H1 (cell line): ENCODE data around the gene MCC. TPM values are rescaled to one million over a fixed set of nuclear protein-coding genes. Genes with fewer than 3 reads are reported as not detected.

Source experiments
- CTCF ChIA-PET: fragments of 300-600 bp; sonication (Branson Sonifier 250); formaldehyde crosslinking; loops from one replicate; lab custom pipeline; 2021; ENCODE audit not compliant: partially characterized antibody; lab: Charles Lee
- POLR2A ChIA-PET: fragments of 300-600 bp; sonication (Branson Sonifier 250); formaldehyde crosslinking; loops from one replicate; lab custom pipeline; 2021; ENCODE audit warnings: inconsistent platforms; ENCODE audit not compliant: partially characterized antibody; lab: Charles Lee
- DNase-seq, 2 experiments: peaks; one replicate each; pipeline versions ENCODE4 v3.0.0 to v3.0.0-alpha.2; 2010 to 2022; ENCODE audit warnings: low spot score in 2 of 2, low read depth in 1 of 2, mixed read lengths in 1 of 2
- FAIRE-seq: peaks from 2 replicates; lab custom pipeline; 2011; peaks lifted over from hg19 to GRCh38; lab: Jason Lieb, UNC
- H2AFZ ChIP-seq: 2 replicates; pipeline ENCODE4 v1.8.1; 2012; ENCODE audit warnings: low read length, inconsistent platforms
- H2AK5ac ChIP-seq: 2 replicates; pipeline ENCODE4 v1.6.1; 2013; ENCODE audit warnings: low read depth, low read length
- H2BK120ac ChIP-seq: replicated peaks from 2 replicates; pipeline ENCODE3; 2013; ENCODE audit warnings: low read depth, low read length, inconsistent platforms
- H2BK12ac ChIP-seq: 2 replicates; pipeline ENCODE4 v1.6.1; 2013; ENCODE audit warnings: low read depth, low read length
- H2BK15ac ChIP-seq: 2 replicates; pipeline ENCODE4 v1.6.1; 2013; ENCODE audit warnings: low read length
- H2BK20ac ChIP-seq: 2 replicates; pipeline ENCODE4 v1.6.1; 2013; ENCODE audit warnings: low read length
- H2BK5ac ChIP-seq: 2 replicates; pipeline ENCODE4 v1.6.1; 2013; ENCODE audit warnings: low read depth, low read length
- H3K14ac ChIP-seq: 2 replicates; pipeline ENCODE4 v1.6.1; 2013; ENCODE audit warnings: inconsistent platforms; ENCODE audit not compliant: insufficient read length
- H3K18ac ChIP-seq: 2 replicates; pipeline ENCODE4 v1.6.1; 2013; ENCODE audit warnings: low read length; ENCODE audit errors: extremely low read depth
- H3K23ac ChIP-seq: 2 replicates; pipeline ENCODE4 v1.6.1; 2013; ENCODE audit warnings: inconsistent platforms; ENCODE audit not compliant: insufficient read length
- H3K23me2 ChIP-seq: 2 replicates; pipeline ENCODE4 v1.6.1; 2013; ENCODE audit warnings: low read depth, low read length
- H3K27ac ChIP-seq: 2 replicates; pipeline ENCODE4 v1.6.1; 2011; ENCODE audit warnings: low read depth, low read length, inconsistent platforms
- H3K27me3 ChIP-seq, 4 experiments: replicated peaks in 1 of 4; 1 replicate in 1 of 4; 2 replicates in 3 of 4; pipeline versions ENCODE4 v1.6.1 to v1.8.1; 2011 to 2013; ENCODE audit warnings: low read length in 3 of 4, mild to moderate bottlenecking in 3 of 4, inconsistent platforms in 2 of 4, mixed read lengths in 2 of 4, moderate library complexity in 1 of 4; ENCODE audit not compliant: control insufficient read depth in 3 of 4, insufficient read depth in 3 of 4; ENCODE audit errors: extremely low read depth in 1 of 4
- H3K36me3 ChIP-seq, 4 experiments: 2 replicates each; pipeline versions ENCODE4 v1.6.1 to v1.8.1; 2011 to 2013; ENCODE audit warnings: mild to moderate bottlenecking in 4 of 4, low read length in 3 of 4, moderate library complexity in 2 of 4, control low read depth in 1 of 4, inconsistent platforms in 1 of 4; ENCODE audit not compliant: insufficient read depth in 4 of 4, control insufficient read depth in 2 of 4
- H3K4ac ChIP-seq: replicated peaks from 2 replicates; pipeline ENCODE3; 2013; ENCODE audit warnings: low read length, low read depth, mixed read lengths, inconsistent platforms; ENCODE audit not compliant: insufficient read length
- H3K4me1 ChIP-seq, 4 experiments: replicated peaks in 1 of 4; 1 replicate in 1 of 4; 2 replicates in 3 of 4; pipeline versions ENCODE4 v1.6.1 to v1.8.1; 2011 to 2013; ENCODE audit warnings: low read length in 3 of 4, inconsistent platforms in 2 of 4, mixed read lengths in 1 of 4; ENCODE audit not compliant: insufficient read depth in 4 of 4, control insufficient read depth in 3 of 4
- H3K4me2 ChIP-seq, 2 experiments: 2 replicates each; pipeline versions ENCODE4 v1.6.1 to v1.8.1; 2011 to 2013; ENCODE audit warnings: low read depth in 2 of 2, low read length in 2 of 2, control low read depth in 1 of 2, inconsistent platforms in 1 of 2, mild to moderate bottlenecking in 1 of 2; ENCODE audit not compliant: insufficient read depth in 1 of 2
- H3K4me3 ChIP-seq, 4 experiments: fragments of 200-600, 300-600 bp in 1 of 4; sonication (generic), shearing (Covaris generic), sonication (Bioruptor Twin) in 1 of 4; 2 replicates each; pipeline versions ENCODE4 v1.5.1 to v1.8.1; 2011 to 2016; ENCODE audit warnings: low read length in 4 of 4, low read depth in 3 of 4, control low read depth in 2 of 4, inconsistent platforms in 2 of 4, mild to moderate bottlenecking in 2 of 4, mixed read lengths in 1 of 4, moderate library complexity in 1 of 4; ENCODE audit not compliant: insufficient read depth in 2 of 4; ENCODE audit errors: extremely low read depth in 1 of 4
- H3K56ac ChIP-seq: replicated peaks from 2 replicates; pipeline ENCODE3; 2013; ENCODE audit warnings: low read depth, mild to moderate bottlenecking, mixed read lengths, low read length, inconsistent platforms; ENCODE audit not compliant: insufficient read length
- H3K79me1 ChIP-seq: 2 replicates; pipeline ENCODE4 v1.6.1; 2013; ENCODE audit warnings: low read depth, low read length, control low read depth
- H3K79me2 ChIP-seq, 2 experiments: 2 replicates each; pipeline versions ENCODE4 v1.6.1 to v1.8.1; 2012 to 2013; ENCODE audit warnings: low read length in 2 of 2, mild to moderate bottlenecking in 2 of 2, inconsistent platforms in 1 of 2; ENCODE audit not compliant: insufficient read depth in 2 of 2, control insufficient read depth in 1 of 2
- H3K9ac ChIP-seq, 4 experiments: replicated peaks in 1 of 4; 1 replicate in 1 of 4; 2 replicates in 3 of 4; pipeline versions ENCODE4 v1.6.1 to v1.8.1; 2011 to 2013; ENCODE audit warnings: low read depth in 3 of 4, low read length in 3 of 4, control low read depth in 2 of 4, mild to moderate bottlenecking in 2 of 4, moderate library complexity in 2 of 4, inconsistent platforms in 1 of 4; ENCODE audit errors: extremely low read depth in 1 of 4
- H3K9me3 ChIP-seq, 2 experiments: 2 replicates each; pipeline versions ENCODE4 v1.6.1 to v1.8.1; 2012 to 2013; ENCODE audit warnings: mild to moderate bottlenecking in 2 of 2, moderate library complexity in 2 of 2, control low read depth in 1 of 2, inconsistent platforms in 1 of 2, low read depth in 1 of 2, low read length in 1 of 2, mixed read lengths in 1 of 2; ENCODE audit not compliant: insufficient read depth in 2 of 2
- H4K20me1 ChIP-seq, 2 experiments: replicated peaks in 1 of 2; 2 replicates each; pipeline versions ENCODE3 to v1.8.1; 2011 to 2013; ENCODE audit warnings: inconsistent platforms in 2 of 2, low read length in 2 of 2, mild to moderate bottlenecking in 1 of 2; ENCODE audit not compliant: insufficient read depth in 2 of 2, control insufficient read depth in 1 of 2
- H4K5ac ChIP-seq: 2 replicates; pipeline ENCODE4 v1.6.1; 2013; ENCODE audit warnings: low read length, low read depth, mixed read lengths, inconsistent platforms; ENCODE audit not compliant: insufficient read length
- H4K8ac ChIP-seq: 2 replicates; pipeline ENCODE4 v1.8.0; 2013; ENCODE audit warnings: mild to moderate bottlenecking, moderate library complexity, low read length, inconsistent platforms; ENCODE audit not compliant: insufficient read depth; ENCODE audit errors: extremely low read depth
- H4K91ac ChIP-seq: replicated peaks from 2 replicates; pipeline ENCODE3; 2013; ENCODE audit warnings: low read length, mixed read lengths, inconsistent platforms; ENCODE audit not compliant: insufficient read length
- BRCA1 ChIP-seq: IDR thresholded peaks from 2 replicates; pipeline ENCODE4 v1.6.1; 2012; ENCODE audit warnings: low read depth, low read length, improper control_type of control experiment
- POU5F1 ChIP-seq: IDR thresholded peaks from 2 replicates; pipeline ENCODE4 v1.6.1; 2011; ENCODE audit warnings: low read depth, mild to moderate bottlenecking, low read length, moderate library complexity
- SIRT6 ChIP-seq: IDR thresholded peaks from one replicate; pipeline ENCODE4 v1.7.1; 2012; ENCODE audit warnings: low read length, inconsistent platforms
- TEAD4 ChIP-seq: IDR thresholded peaks from 2 replicates; pipeline ENCODE4 v1.6.1; 2012; ENCODE audit warnings: low read depth, low read length, inconsistent platforms, mixed read lengths
- WGBS, 2 experiments: shearing (Covaris generic) in 1 of 2; methylation state at CpG; one replicate each; pipeline versions ENCODE4 v1.1.6 to v1.1.7; 2013 to 2015; ENCODE audit warnings: low lambda C conversion rate in 2 of 2, mixed read lengths in 2 of 2, inconsistent platforms in 1 of 2, low coverage in 1 of 2, missing lambda C conversion rate in 1 of 2; ENCODE audit not compliant: insufficient replicate concordance in 2 of 2, insufficient coverage in 1 of 2, insufficient read length in 1 of 2; ENCODE audit errors: extremely low coverage in 1 of 2, missing lambda C conversion rate in 1 of 2; 5-methylcytosine and 5-hydroxymethylcytosine counted together
- polyA plus RNA-seq, 7 experiments: library from polyadenylated mRNA; depleted of rRNA in 3 of 7; stranded (reverse) in 5 of 7; unstranded in 2 of 7; fragments of >200 nt in 5 of 7; fragments of 200-250 nt in 2 of 7; gene quantifications; 1 replicate in 5 of 7; 2 replicates in 1 of 7; 4 replicates in 1 of 7; pipeline versions ENCODE4 v1.2.1 to v1.2.3, GENCODE V29; 2011 to 2013; ENCODE audit warnings: missing spikeins in 2 of 7, mixed read lengths in 2 of 7
- total RNA-seq: library from RNA; stranded (reverse); fragmentation: NEBNext Ultra II Directional; extraction: Animal tissue kit (Norgen Biotek cat#: 25700); gene quantifications from 2 replicates; pipeline ENCODE4 v1.2.1, GENCODE V29; 2021

The MCC gene
- total and polyA plus RNA-seq, 2 of the 8 experiments (the other 6 are each of a cell fraction or from before 2014, with no cell fraction given): 2.6 to 18.3 TPM

DNA sequence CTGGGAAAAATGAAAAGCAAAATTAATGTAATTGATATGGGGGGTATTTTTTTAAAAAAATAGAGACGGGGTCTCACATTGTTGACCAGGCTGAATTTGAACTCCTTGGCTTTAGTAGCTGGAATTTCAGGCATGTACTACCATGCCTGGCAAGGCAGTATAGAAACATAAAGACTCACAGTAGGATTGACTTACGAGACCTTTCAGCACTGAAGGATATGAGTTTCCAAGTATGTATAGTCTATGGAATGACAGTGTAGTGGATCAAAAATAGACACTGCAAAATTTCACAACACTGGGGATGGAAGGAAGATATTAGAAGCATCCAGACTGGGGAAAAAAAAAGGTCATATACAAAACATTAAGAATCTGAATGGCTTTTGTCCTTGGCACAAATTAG, 504.9 kb downstream of the MCC start:
- no peak overlapping the region for H2BK120ac ChIP-seq
- H3K9ac ChIP-seq: no peak overlapping the region
- peaks cover 11 to 97% of the 10 kb centered on the region in 2 experiments for H3K79me2 ChIP-seq
- H2AK5ac ChIP-seq: no peak overlapping the region
- no peak overlapping the region for H4K8ac ChIP-seq
- no peak overlapping the region for H4K91ac ChIP-seq
- H2BK12ac ChIP-seq: no peak overlapping the region
- H2BK15ac ChIP-seq: no peak overlapping the region
- H4K20me1 ChIP-seq: peaks cover 3 to 18% of the 10 kb centered on the region in 2 experiments
- ChIA-PET POLR2A (interaction anchor here (0.9 kb wide), 1 partner anchor 13 kb away, joined by 3 read pairs; no protein-coding TSS in a partner anchor), CTCF (interaction anchor here (1.0 to 1.7 kb wide), 3 partner anchors 12 to 22 kb away, joined by 3 to 4 read pairs (median 3); no protein-coding TSS in a partner anchor)
- DNase-seq (no peak), FAIRE-seq (no peak)
- H3K4ac ChIP-seq: no peak overlapping the region
- H2BK5ac ChIP-seq: no peak overlapping the region
- no peaks in the 10 kb centered on the region for H3K27me3 ChIP-seq
- H2BK20ac ChIP-seq: no peak overlapping the region
- no peak overlapping the region for H3K18ac ChIP-seq
- H3K23ac ChIP-seq: no peak overlapping the region
- no peak overlapping the region for H2AFZ ChIP-seq
- H3K56ac ChIP-seq: no peak overlapping the region
- TF ChIP-seq POU5F1 (no peak), BRCA1 (no peak), TEAD4 (peak; percentile 84), SIRT6 (no peak)
- WGBS, 2 experiments: 71% methylated on average over 2 of the region's 2 CpGs; no CpG with 5 or more reads in 1 of the 2 experiments
- H3K4me1 ChIP-seq: peaks cover 4 to 13% (median 12%) of the 10 kb centered on the region in 4 experiments; a peak in 6 of 7 replicates
- H3K23me2 ChIP-seq: no peaks in the 10 kb centered on the region
- H3K27ac ChIP-seq: no peak overlapping the region
- no peak overlapping the region for H3K4me3 ChIP-seq
- H3K9me3 ChIP-seq: no peaks in the 10 kb centered on the region
- peaks cover 11% of the 10 kb centered on the region for H3K79me1 ChIP-seq
- H3K36me3 ChIP-seq: peaks cover 0 to 16% (median 0%) of the 10 kb centered on the region in 4 experiments; a peak in 2 of 8 replicates
- H4K5ac ChIP-seq: no peak overlapping the region
- peak overlapping the region in 1 of 2 experiments; percentile 35; a peak in 1 of 4 replicates for H3K4me2 ChIP-seq
- H3K14ac ChIP-seq: no peak overlapping the region
